OCI-LY7 (cell line): ENCODE results near the gene PCK1.

Experiments used
- CTCF ChIP-seq: fragments of 200-600 bp; sonication (generic); conservative IDR thresholded peaks from 2 replicates; pipeline ENCODE4 v1.5.1; 2014; ENCODE audit warnings: mild to moderate bottlenecking, antibody characterized with exemption, low read length, moderate library complexity, mixed read lengths
- EZH2phosphoT487 ChIP-seq: fragments of 200-600 bp; sonication (generic); IDR thresholded peaks from 2 replicates; pipeline ENCODE4 v1.6.1; 2018; ENCODE audit warnings: low read depth, borderline replicate concordance, mild to moderate bottlenecking, mixed run types, antibody characterized with exemption, low read length, moderate library complexity, mixed read lengths

- TF ChIP-seq CTCF (no peak), EZH2phosphoT487 (no peak)
These were observed 52.6 kb downstream of the PCK1 start for GRCh38 chr20:57613481-57613921.
